ENCODE results near the gene SDHAF4. TPM values are rescaled to one million over a fixed set of nuclear protein-coding genes. Genes with fewer than 3 reads are reported as not detected.
"Not testable (repeated sequence)": the region's sequence is repeated elsewhere in the genome, so short reads cannot be mapped to it uniquely, and the experiment has no call there.

The SDHAF4 gene
- total RNA-seq, 6 donors from 2014 or later = 5.2 to 14.2 (median 8.8) TPM

DNA sequence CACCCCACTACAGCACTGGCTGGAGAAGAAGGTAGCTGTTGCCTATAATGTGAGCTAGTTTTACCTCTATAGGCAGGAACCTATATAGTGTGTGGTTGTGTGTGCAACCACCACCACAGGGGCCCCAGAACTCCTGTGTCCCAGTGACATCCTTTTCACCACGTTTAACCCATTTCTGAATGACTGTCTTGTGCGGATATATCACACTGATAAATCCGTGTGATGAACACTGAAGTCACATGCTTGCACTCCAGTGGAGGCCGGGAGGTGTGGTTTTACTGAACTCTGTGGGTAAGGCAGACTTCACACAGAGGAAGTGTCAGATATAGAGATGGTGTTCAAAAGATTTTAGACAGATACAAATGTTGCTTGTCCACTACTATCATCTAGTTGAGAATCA lies 32.5 kb downstream of the SDHAF4 start:
- TF ChIP-seq POLR2AphosphoS5 (IDR thresholded peaks at IDR 0.05) = no peak
- no peak for TF ChIP-seq EP300 (IDR thresholded peaks at IDR 0.05)
- TF ChIP-seq, protein P1, sequence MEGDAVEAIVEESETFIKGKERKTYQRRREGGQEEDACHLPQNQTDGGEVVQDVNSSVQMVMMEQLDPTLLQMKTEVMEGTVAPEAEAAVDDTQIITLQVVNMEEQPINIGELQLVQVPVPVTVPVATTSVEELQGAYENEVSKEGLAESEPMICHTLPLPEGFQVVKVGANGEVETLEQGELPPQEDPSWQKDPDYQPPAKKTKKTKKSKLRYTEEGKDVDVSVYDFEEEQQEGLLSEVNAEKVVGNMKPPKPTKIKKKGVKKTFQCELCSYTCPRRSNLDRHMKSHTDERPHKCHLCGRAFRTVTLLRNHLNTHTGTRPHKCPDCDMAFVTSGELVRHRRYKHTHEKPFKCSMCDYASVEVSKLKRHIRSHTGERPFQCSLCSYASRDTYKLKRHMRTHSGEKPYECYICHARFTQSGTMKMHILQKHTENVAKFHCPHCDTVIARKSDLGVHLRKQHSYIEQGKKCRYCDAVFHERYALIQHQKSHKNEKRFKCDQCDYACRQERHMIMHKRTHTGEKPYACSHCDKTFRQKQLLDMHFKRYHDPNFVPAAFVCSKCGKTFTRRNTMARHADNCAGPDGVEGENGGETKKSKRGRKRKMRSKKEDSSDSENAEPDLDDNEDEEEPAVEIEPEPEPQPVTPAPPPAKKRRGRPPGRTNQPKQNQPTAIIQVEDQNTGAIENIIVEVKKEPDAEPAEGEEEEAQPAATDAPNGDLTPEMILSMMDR (IDR thresholded peaks at IDR 0.05) = no peak
- no peak for TF ChIP-seq POLR2A (IDR thresholded peaks at IDR 0.05)
- Histone ChIP-seq H3K36me3 (no peaks in the 10 kb centered on the region), H3K27me3 (no peaks in the 10 kb centered on the region), H3K4me1 (no peaks in the 10 kb centered on the region), H3K27ac (no peak overlapping the region), H3K4me3 (no peak overlapping the region), H3K9me3 (peaks cover 0 to 7% (median 0%) of the 10 kb centered on the region in 4 donors)
- ATAC-seq (ENCODE audit: low FRiP score in 2 of 2) (no peak), DNase-seq (no peak)
- 67 to 80% methylated on average over 4 of the region's 4 CpGs for WGBS, 2 donors

DNA sequence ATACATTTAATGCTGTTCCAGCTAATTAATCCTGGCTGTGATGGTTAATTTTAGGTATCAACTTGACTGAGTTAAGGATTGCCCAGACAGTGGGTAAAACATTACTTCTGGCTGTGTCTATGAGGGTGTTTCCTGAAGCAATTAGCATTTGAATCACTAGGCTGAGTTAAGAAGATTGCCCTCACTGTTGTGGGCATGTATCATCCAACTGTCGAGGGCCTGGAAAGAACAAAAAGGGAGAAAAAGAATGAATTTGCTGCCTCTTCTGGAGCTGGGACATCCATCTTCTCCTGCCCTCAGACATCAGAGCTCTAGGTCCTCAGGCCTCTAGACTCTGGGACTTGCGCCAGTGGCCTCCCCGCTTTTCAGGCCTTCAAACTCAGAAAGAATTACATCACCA lies 34.3 kb downstream of the SDHAF4 start:
- TF ChIP-seq POLR2A (IDR thresholded peaks at IDR 0.05) (no peak), POLR2AphosphoS5 (IDR thresholded peaks at IDR 0.05) (no peak), EP300 (IDR thresholded peaks at IDR 0.05) (no peak)
- TF ChIP-seq, protein P1 (IDR thresholded peaks at IDR 0.05) = no peak
- Histone ChIP-seq H3K4me1 (no peaks in the 10 kb centered on the region), H3K27ac (no peak overlapping the region), H3K9me3 (peaks cover 0 to 11% (median 0%) of the 10 kb centered on the region in 4 donors), H3K4me3 (no peak overlapping the region), H3K27me3 (no peaks in the 10 kb centered on the region), H3K36me3 (no peaks in the 10 kb centered on the region)
- WGBS, 2 donors = 76 to 92% methylated on average over 3 of the region's 3 CpGs
- DNase-seq = no peak
- no peak for ATAC-seq (ENCODE audit: low FRiP score in 2 of 2)

DNA sequence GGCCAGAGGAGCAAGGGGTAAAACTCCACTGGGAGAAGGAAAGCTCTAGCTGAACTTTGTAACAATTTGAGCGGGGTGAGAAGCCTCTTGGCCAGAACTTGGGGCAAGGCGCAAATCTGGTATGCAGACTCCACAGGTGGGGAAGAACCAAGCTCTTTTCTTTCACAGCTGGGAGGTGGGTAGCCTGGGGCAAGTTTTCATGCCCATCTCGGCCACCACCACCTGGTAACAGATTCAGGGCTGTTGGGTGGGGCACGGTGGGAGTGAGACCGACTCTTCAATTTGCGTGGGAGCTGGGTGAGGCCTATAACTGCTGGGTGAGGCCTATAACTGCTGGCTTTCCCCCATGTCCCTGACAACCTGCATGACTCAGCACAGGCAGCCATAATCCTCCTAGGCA lies 37.5 kb downstream of the SDHAF4 start:
- ATAC-seq (ENCODE audit: low FRiP score in 2 of 2) = no peak
- 80 to 90% methylated on average over 6 of the region's 6 CpGs for WGBS, 2 donors

DNA sequence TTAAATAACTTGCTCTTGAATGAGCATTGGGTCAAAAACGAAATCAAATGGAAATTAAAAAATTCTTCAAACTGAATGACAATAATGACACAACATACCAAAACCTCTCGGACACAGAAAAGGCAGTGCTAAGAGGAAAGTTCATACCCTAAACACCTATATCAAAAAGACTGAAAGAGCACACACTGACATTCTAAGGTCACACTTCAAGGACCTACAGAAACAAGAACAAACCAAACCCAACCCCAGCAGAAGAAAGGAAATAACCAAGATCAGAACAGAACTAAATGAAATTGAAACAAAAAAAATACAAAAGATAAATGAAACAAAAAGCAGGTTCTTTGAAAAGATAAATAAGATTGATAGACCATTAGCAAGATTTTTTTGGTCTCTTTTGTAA lies 40.6 kb downstream of the SDHAF4 start:
- H3K4me3 ChIP-seq; H3K27me3 ChIP-seq; ATAC-seq (ENCODE audit: low FRiP score in 2 of 2); H3K27ac ChIP-seq; DNase-seq; H3K36me3 ChIP-seq; H3K4me1 ChIP-seq: not testable (repeated sequence)
- 85 to 90% methylated on average over 2 of the region's 2 CpGs for WGBS, 2 donors
- H3K9me3 ChIP-seq = peaks cover 0 to 11% (median 0%) of the 10 kb centered on the region in 4 donors

More for the DNA sequence above, 37.5 kb downstream of the SDHAF4 start:
- TF ChIP-seq POLR2A (IDR thresholded peaks at IDR 0.05) (no peak), EP300 (IDR thresholded peaks at IDR 0.05) (no peak), POLR2AphosphoS5 (IDR thresholded peaks at IDR 0.05) (no peak)
- TF ChIP-seq, protein P1 (IDR thresholded peaks at IDR 0.05) = no peak
- H3K4me3 ChIP-seq = no peak overlapping the region
- H3K4me1 ChIP-seq = no peaks in the 10 kb centered on the region
- H3K36me3 ChIP-seq = no peaks in the 10 kb centered on the region
- no peak overlapping the region for H3K27ac ChIP-seq
- H3K9me3 ChIP-seq = peaks cover 0 to 11% (median 0%) of the 10 kb centered on the region in 4 donors
- no peak for DNase-seq
- no peaks in the 10 kb centered on the region for H3K27me3 ChIP-seq

DNA sequence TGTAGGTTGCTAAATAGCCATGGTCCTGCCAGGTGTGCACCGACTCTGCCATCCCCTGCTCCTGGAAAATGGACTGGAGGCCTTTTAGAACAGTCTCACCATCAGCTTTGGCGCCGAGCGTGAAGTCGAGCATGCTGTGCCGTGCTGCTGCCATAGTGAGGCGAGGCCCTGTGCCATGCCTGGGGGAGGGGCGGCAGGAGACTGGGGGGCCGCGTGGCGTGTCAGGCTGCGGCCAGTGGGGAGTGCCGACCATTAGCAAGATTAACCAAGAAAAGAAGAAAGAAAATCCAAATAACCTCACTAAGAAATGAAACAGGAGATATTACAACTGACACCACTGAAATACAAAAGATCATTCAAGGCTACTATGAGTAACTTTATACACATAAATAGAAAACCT lies 42.5 kb downstream of the SDHAF4 start:
- H3K36me3 ChIP-seq; H3K9me3 ChIP-seq; H3K27ac ChIP-seq; ATAC-seq (ENCODE audit: low FRiP score in 2 of 2); H3K27me3 ChIP-seq; H3K4me3 ChIP-seq; H3K4me1 ChIP-seq: not testable (repeated sequence)
- 89 to 95% methylated on average over 13 of the region's 13 CpGs for WGBS, 2 donors
- peak in 1 of 2 donors; percentile 63 for DNase-seq

DNA sequence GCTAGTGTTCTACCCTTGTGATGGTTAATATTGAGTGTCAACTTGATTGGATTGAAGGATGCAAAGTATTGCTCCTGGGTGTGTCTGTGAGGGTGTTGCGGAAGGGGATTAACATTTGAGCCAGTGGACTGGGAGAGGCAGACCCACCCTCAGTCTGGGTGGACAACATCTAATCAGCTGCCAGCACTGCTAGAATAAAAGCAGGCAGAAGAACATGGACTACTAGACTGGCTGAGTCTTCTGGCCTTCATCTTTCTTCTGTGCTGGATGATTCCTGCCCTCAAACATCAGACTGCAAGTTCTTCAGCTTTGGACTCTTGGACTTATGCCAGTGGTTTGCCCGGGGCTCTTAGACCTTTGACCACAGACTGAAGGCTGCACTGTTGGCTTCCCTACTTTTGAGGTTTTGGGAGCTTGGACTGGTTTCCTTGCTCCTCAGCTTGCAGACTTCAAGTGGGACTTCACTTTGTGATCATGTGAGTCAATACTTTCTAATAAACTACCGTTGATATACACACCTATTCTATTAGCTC lies 50.1 kb downstream of the SDHAF4 start:
- TF ChIP-seq POLR2AphosphoS5 (IDR thresholded peaks at IDR 0.05) = no peak
- no peak for TF ChIP-seq EP300 (IDR thresholded peaks at IDR 0.05)
- TF ChIP-seq, protein P1 (IDR thresholded peaks at IDR 0.05) = no peak
- no peak for TF ChIP-seq POLR2A (IDR thresholded peaks at IDR 0.05)

More for the DNA sequence above, 50.1 kb downstream of the SDHAF4 start:
- DNase-seq = no peak
- H3K9me3 ChIP-seq = no peaks in the 10 kb centered on the region
- H3K27ac ChIP-seq = no peak overlapping the region
- WGBS, 2 donors = 74 to 79% methylated on average over 3 of the region's 3 CpGs
- H3K4me3 ChIP-seq = no peak overlapping the region
- ATAC-seq (ENCODE audit: low FRiP score in 2 of 2) = no peak
- H3K27me3 ChIP-seq = no peaks in the 10 kb centered on the region
- no peaks in the 10 kb centered on the region for H3K36me3 ChIP-seq
- H3K4me1 ChIP-seq = no peaks in the 10 kb centered on the region
